Lung microvascular endothelial cell (primary cell): ENCODE data around the gene TSHZ2. TPM values are rescaled to one million over a fixed set of nuclear protein-coding genes. Genes with fewer than 3 reads are reported as not detected.
"Not testable (repeated sequence)": the region's sequence is repeated elsewhere in the genome, so short reads cannot be mapped to it uniquely, and the experiment has no call there.

Experiments
- DNase-seq, 2 donors: peaks; one replicate each; pipeline versions ENCODE4 v3.0.0 to v3.0.0-alpha.2; 2010; ENCODE audit warnings: low read depth in 2 of 2
- total RNA-seq: library from RNA; depleted of rRNA; stranded (reverse); fragments of >200 nt; gene quantifications from 2 replicates; pipeline ENCODE4 v1.2.1, GENCODE V29; 2014

TSHZ2 gene
- total RNA-seq, 1 donor from 2014 or later, result 4.0 TPM

DNA sequence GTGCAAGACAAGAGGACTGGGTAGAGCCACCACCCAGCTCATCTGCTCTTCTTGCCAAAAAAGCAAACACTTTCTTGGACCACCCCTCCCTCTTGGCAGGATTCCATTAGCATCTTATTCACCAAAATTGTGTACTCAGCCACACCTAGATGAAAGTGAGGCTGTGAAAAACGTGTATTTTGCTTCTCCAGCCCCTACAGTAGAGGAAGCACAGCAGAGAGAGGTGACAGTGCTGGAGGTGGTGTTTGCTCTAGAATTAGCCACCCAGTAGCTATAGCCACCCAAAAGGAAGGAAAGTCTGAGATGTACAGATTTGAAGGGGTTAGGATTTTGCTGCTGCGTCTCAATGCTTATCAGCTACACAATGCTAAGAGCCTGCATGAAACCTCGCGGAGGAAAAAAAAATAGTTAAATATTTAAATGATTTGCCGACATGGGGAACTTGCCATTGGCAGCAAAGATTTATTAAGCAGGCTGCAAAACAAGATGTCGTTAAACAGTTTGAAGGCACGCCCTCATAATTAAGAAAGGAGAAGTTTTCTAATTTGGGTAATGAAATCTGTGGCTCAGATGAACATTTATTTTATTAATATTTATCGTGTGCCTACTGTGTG lies 334.1 kb downstream of the TSHZ2 start:
- no peak for DNase-seq

DNA sequence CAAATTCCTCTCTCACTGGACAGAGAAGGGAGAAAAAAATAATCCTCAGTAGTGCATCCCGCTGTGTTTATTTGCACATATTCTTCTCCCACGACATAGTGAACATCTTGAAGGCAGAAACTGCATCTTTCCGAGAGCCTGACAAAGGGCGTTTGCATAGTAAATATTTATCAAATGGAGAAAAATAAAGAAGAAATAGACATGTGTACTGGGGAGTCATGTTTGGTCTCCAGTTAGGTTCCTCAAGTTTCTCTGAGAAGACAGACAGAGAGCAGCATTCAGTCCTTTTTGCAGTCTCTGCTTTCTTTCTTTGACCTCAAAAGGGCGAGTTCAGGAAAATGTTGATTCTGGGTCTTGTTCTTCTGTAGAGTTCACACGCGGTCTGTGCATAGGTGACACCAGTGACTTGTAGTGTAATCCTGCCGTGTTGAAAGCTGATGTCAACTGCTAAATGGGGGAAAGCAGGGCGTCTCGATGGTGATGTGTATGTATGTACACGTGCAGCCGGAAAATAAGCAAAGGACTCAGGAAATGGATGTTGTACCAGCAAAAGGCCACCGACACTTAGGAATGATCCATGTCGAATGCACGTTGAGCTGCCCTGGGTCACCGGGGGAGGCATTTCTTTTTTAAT lies 335.9 kb downstream of the TSHZ2 start:
- DNase-seq, result no peak

- no peak for DNase-seq
These were observed 337.4 kb downstream of the TSHZ2 start for GRCh38 chr20:53309515-53309914.

GRCh38 chr20:53312957-53313356 lies 340.8 kb downstream of the TSHZ2 start:
- DNase-seq, result no peak

DNA sequence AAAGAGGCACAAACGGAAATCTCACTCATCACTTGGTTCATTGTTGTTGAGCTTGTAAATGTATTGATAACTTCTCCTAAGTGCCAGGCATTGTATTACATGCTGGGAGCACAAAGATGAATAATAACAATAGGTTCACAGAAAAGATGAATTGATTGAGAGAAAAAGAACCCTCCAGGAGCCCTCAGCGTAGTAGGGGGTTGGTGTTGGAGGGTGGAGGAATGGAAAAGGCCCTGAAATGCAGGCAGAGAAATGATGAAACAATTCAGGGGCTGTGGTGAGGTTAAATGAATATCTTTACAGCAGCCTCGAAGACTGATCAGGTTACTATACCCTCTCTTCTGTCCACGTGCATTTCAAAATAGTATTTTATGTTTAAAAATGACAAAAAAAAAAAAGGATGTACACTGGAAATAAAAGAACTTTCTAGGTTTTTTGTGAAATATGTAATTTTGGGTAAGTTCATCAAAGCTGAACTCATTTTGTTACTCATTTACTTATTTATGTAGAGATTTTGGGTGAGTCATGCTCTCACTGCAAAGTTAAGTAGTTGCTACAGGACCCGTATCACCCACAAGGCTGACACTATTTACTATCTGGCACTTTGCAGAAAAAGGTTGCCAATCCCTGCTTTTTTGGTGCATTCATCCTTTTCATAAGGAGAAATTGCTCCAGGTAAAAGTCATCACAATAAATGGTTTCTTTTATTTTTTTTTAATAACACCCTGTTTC lies 344.2 kb downstream of the TSHZ2 start:
- DNase-seq, result no peak

DNA sequence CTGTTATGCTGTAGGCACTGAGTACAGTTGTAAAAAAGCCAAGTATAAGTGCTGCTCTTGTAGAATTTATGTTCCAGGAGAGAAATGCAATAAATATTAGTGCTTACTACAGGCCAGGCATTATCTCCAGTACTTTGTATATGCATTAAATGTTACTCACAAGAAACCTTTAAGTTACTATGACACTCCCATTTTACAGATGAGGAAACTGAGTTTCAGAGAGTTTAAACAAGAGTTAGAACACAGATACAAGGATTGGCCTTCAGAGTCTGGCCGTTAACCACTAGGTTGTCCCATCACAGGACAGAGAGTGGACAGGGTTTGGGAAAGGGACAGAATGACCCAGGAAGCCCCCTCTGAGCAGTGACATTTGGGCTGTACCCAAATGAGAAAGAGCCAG lies 347.0 kb downstream of the TSHZ2 start:
- no peak for DNase-seq

DNA sequence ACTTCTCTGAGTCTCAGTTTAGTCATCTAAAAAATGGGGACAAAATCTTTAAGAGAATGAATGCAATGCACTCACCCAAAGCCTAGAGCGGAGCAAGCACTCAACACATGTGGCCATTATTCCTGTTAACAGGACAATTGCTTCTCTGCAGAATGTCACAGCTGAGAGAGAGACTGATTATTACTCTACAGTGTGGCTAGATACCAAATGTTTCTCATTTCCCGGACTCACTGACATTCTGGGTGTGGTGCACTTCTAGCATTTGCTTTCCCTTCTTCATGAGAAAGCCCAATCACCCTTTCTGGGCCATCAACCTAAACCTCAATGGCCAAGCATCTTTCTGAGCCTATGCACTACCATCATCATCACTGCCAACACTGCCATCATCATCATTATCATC lies 347.6 kb downstream of the TSHZ2 start:
- DNase-seq, result no peak

GRCh38 chr20:53320701-53321100 lies 348.5 kb downstream of the TSHZ2 start:
- no peak for DNase-seq

GRCh38 chr20:53321596-53321995 lies 349.4 kb downstream of the TSHZ2 start:
- no peak for DNase-seq

- DNase-seq, result no peak
These were observed 350.5 kb downstream of the TSHZ2 start for GRCh38 chr20:53322651-53323050.

DNA sequence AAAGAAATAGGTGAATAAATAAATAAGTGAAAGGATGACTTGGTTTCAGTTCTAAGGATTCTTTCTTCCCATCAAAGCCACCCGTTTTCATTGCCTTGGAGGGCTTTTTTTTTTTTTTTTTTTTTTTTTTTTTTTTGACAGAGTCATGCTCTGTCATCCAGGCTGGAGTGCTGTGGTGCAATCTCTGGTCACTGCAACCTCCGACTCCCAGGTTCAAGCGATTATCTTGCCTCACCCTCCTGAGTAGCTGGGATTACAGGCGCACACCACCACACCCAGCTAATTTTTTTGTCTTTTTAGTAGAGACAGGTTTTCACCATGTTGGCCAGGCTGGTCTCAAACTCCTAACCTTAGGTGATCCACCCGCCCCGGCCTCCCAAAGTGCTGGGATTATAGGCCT lies 351.3 kb downstream of the TSHZ2 start:
- not testable (repeated sequence) for DNase-seq

- DNase-seq, result no peak
These were observed 352.7 kb downstream of the TSHZ2 start for GRCh38 chr20:53324816-53325215.

DNA sequence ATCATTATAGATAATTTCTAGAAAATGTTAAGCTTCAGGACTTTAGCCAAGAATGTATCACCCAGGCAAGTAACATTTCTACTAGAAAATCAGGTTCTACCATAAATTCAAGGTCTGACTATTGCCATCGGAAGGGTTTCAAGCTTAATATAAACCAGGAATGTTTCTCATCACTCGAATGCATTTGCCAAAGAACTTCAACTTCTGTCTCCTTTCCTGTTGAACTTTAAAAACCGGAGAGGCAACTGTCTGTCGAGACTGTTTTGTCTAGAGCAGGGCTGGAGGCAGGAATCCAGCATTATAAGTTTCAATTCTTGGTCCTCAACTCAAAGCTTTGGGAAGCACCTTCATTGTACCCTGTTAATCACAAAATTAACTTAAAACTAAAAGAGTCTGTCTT lies 356.8 kb downstream of the TSHZ2 start:
- no peak for DNase-seq

DNA sequence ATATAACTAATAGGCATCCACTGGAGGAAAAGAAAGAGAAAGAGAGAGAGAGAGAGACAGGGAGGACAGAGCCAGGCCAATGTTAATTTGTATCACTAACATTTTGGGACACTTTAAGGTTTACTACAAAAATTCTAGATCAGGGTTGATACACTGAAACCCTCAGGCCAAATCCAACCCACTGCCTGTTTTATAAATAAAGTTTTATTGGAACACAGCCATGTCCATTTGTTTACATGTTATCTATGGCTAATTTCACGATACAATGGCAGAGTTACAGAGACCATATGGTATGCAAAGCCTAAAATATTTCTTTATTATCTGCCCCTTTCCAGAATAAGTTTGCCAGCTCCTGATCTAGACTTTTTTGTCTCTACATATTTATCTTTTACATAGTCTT lies 357.6 kb downstream of the TSHZ2 start:
- DNase-seq, result no peak

GRCh38 chr20:53330601-53331140 lies 358.5 kb downstream of the TSHZ2 start:
- DNase-seq, result no peak

DNA sequence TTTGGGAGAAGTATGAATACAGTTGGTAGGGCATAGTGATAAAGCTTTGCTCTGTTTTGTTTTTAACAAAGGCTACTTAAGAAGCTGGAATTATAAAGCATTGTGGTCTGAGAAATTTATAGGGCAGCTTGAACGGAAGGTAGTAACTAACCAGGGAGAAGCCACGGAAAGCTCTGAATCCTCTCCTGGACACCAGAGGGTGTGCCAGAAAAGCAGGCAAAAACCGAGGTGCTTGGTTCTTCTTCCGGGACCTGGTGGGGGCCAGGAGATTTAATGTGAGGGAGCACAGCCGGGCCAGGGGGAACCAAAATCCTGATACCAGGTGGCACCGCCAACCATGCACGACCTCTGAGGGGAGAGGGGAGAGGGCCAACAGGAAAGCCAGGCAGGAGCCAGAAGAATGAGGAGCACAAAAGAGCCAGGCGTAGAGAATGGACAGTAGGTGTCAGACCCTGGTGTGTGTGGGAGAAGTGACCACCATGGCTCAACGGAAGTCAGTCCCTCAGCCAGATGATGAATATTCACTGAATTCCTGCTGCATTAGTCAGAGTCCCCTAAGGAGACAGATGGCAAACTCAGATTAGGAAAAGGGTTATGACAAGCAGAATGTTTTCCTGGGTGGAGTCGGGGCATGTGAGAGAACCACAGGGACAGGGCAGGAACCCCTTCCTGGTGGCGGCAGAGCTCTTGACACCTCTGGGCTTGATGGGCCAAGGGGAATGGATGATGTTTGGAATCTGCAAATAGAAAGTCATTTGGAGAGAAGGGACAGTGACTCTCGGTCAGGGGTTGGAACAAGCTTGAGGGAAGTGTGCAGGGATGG lies 359.2 kb downstream of the TSHZ2 start:
- peak in 1 of 2 donors; percentile 2 for DNase-seq

DNA sequence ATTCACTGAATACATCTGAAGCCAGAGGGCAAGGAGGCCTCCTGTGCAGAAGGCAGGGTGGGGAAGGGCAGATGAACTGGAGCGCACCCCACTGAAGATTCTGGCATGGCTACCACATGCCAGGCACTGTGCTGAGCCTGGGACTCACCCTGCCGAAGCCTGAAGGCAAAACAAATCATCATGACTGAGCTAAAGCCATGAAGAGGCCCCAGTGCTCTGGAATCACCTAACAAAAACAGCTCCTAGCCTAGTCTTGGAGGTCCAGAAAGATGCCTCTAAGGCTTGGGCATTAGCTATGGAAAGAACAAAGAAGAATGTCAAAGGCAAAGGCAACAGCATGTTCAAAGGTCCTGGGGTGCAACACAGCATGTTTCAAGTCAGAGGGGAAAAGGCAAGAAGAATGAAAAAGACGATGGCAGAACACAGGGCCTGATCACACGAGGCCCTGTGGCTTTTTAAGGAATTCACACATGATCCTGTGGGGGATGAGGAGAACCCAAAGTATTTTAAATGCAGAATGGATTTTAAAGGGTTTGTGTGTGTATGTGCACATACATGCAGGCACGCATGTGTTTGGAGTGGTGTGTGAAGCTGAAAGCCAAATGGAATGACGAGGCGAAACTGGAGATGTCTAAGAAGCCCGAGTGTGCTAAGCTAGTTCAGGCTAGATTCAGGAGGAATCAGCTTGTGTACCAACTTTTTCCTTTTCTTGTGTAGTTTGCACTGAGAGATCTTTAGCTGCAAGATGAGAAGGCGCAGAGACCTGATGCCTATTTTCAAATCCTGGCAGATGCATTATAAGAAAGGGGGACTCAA lies 360.1 kb downstream of the TSHZ2 start:
- DNase-seq, result no peak

GRCh38 chr20:53334861-53335260 lies 362.7 kb downstream of the TSHZ2 start:
- DNase-seq, result no peak

DNA sequence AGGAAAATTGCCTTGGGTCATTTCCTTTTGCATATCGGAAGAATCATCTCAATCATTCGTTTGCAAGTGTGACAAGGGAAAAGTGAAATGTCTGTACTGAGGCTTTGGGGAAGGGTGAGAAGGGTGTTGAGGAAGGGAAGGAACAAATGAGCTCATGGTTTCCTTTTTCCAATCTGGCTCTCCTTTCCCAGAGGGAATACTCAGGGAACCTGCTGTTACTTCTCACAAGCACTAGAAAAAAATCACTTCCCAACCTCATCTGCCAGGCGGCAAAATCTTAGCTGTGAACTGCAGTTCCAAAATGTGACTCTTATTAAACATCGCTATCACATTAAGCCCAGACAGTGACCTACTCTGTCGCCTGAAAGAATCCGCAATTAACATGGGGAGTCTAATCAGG lies 363.4 kb downstream of the TSHZ2 start:
- DNase-seq, result no peak

DNA sequence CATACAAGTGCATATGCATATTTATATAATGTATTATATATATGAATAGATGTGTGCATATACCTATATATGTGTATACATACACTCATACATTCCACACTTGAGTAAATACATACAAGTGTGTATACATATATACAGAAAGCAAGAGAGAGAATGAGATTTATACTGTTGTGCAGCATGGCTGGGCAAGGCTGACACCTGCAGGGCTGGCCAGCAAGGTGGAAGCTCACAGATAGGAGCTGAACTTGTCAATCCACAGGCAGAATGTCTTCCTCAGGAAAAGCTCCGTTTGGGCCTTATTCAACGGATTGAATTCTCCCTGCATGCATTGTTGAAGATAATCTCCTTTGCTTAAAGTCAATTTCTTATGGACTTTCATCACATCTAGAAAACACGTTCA lies 364.7 kb downstream of the TSHZ2 start:
- no peak for DNase-seq
